NOMO-1 (cell line): ENCODE measurements around the gene FAM20C.
A peak's percentile ranks its signal among the peaks of the same experiment; 100 is the strongest.
"Not testable (repeated sequence)": the region's sequence is repeated elsewhere in the genome, so short reads cannot be mapped to it uniquely, and the experiment has no call there.

ENCODE experiments used
- DNase-seq, 2 experiments: peaks; one replicate each; lab custom pipeline; 2025; ENCODE audit not compliant: unreplicated experiment in 2 of 2; lab: John Stamatoyannopoulos, UW

The FAM20C gene

DNA sequence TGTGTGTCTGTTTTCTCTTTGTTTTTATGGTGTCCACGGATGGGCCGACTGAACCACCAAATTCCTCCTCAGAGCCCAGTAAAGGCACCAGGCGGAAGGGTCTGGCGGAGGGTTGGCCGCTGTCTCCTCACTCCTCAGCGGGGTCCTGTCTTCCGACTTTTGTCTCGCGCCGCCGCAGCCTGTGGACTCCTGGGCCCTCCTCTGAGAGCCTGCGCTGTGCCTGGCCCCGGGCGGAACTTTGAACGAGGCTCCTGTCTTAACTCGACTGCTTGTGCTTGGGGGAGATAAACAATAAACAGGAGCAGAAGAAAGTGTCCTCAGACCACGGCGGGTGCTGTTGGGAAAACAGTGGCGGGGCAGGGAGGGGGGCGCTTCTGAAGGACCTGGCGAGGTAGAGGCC lies 2.2 kb upstream of the FAM20C start:
- no peak for DNase-seq

GRCh38 chr7:191105-191980 lies 1.0 kb upstream of the FAM20C start:
- peak in 1 of 2 experiments; percentile 17 for DNase-seq

- DNase-seq = no peak
Observed at GRCh38 chr7:192701-193480, 520 bp downstream of the FAM20C start.

DNA sequence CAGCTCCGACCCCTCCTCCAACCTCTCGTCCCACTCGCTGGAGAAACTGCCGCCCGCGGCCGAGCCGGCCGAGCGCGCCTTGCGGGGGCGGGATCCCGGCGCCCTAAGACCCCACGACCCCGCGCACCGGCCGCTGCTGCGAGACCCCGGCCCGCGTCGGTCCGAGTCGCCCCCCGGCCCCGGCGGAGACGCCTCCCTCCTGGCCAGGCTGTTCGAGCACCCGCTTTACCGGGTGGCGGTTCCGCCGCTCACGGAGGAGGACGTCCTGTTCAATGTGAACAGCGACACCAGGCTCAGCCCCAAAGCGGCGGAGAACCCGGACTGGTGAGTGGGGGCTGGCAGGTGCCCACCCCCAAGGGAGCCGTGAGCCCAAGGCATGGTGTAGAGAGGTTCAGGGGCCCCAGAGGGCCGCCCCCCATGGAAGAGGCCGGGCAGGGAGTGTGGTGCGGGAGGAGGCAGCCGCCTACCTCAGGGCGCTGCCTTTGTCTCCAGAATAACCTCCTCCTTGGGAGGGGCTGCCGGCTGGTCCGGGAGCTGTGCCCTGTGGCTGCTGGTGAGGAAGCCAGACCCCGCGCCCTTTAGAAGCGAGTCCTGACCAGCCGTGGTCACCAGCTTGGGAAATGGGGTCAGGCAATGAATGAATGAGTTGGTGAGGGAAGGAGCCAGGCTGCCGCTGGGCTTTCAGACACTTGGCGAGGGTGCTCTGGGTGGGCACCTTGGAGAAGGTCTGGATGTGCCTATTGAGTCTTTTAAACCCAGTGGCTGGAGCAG lies 1.3 kb downstream of the FAM20C start:
- peak; percentile 8 to 23 for DNase-seq

DNA sequence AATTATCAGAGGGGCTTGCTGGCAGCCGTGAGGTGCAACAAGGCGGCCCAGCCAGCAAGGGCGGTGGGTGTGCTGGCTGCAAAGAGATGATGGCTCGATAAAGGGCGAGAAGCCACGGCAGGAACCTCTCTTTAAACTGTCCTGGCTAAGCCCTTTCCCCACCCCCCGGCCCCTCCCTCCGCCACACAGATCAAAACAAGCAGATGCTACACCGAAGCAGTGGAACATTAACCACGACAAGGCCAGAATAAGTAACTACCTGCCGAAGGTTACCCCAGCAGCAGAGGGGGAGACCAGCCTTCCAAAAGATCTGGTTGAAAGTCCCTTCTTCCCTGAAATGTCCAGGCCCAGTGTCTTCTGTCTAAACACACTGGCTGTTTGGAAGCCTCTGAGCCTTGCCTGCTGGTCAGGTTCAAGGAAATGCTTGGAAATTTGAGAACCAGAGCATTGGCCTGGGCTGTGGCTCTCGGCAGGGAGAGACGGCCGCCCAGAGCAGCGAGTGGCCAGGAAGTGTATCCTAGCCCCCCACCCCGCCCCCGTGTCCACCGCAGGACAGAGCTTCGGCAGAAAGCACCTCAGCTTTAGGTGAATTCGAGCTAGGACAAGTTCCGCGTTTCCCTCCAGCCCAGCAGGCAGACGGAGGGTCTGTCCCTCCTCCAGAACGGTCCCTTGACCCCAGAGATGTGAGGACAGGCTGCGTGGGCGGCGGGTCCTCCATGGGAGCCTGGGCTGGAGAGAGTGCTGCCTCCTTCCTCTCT lies 2.1 kb downstream of the FAM20C start:
- peak in 1 of 2 experiments; percentile 21 for DNase-seq

DNA sequence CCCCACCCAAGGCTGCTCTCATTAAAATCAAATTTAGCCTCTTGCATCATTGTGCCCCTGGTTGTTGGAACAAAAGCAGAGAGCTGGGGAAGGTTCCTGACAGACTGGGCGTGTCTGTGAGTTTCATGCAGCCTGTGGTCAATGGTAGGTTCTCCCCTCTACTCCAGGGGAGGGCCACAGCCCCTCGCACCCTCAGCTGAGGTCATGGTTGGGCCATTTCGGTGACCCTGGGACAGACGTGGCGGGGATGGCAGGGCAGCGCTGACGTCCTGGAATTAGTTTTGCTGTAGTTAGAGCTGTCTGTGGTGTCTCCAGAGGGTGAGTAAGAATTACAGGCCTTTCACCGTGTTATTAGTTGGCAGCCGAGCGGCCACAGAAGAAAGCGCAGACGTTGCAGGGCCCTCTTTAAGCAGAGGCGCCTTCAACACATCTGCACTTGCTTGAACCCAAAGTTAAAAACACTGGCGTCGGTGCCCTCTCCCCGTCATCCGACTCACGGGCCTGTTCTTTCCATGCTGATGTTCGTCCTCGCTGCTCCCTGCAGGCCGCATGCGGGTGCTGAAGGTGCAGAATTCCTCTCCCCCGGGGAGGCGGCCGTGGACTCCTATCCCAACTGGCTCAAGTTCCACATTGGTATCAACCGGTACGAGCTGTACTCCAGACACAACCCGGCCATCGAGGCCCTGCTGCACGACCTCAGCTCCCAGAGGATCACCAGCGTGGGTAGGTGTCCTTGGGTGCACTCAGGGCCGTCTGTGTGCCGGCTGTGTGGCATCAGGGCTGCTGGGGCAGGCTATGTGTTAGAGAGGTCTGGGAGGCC lies 2.8 kb downstream of the FAM20C start:
- peak; percentile 46 to 50 for DNase-seq

DNA sequence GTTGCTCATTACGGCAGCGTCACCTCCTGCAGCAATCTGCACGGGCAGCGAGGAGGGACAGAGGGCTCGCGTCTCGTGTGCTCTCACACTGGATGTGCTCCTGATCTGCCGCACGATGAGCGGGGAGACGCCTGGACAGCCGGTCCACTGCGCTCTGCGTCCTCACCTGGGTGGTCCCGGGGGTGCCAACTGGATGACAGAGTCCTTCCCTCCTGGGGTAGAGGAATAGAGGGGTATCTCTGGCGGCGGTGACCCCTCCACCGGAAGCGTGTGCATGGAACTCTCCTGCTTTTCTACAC lies 3.4 kb downstream of the FAM20C start:
- no peak for DNase-seq

GRCh38 chr7:196283-196682 lies 3.9 kb downstream of the FAM20C start:
- no peak for DNase-seq

DNA sequence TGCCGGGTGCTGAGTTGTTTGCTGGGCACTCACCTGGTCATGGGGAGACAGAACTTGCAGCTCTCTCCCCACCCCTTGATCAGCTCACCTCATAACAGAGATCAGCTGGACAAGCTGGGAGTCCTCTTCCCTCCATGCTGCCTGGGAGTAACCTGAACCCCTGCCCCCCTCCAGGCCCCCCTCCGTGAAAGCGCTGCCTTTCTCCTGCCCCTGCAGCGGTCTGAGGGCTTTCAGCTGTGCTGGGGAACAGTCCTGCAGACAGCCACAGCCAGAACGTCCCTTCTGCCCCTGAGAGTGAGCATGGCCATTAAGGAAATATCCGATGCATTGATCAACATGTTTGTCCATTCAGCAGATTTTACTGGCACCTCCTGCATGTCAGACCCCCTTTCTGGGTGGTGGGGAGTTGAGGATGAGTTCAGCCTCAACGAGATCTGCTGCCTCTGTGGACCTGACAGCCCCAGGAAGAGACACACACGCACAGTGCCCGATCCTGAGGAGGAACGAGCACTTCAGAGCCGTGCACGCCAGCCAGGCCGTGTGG lies 4.5 kb downstream of the FAM20C start:
- DNase-seq = no peak

DNA sequence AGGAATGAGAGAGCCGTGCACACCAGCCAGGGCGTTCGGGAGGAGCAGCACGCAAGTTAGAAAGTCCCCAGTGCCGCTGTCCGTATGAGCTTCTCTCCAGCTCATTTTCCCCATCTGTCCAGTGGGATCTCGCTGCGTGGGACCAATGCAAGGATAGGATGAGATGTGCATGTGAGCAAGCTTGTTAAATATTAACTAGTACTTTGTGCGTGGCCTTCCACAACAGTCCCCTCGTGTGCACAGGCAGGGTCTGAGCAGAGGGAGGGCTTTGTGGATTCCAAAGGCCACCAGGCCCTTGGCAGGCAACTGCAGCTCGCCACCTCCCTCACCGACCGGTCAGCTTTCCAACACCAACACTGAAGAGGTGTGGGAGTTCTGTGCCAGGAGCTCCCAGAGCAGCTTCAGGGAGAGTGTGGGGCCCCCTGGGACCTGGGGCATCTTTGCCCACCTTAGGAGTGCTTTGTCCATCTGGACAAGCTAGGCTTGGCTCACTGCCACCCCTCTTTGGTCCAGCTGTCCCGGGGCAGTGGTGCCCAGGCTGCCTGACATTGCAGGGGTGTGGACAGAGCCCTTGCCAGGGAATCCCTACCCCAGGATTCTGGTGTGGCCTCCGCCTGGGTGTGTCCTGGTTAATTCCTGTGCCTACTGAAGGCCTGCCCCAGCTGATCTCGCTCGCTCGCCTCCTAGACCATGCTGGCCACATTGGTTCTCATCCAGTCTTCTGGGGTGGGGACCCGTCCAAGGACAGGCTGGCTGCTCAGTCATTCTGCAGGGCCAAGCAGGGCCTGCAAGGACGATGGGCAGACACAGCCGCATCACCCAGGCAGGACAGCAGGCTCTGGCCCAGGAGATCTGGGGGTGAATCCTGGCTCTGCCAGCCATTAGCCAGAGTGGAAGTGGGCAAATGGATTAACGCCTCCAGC lies 5.3 kb downstream of the FAM20C start:
- no peak for DNase-seq

GRCh38 chr7:199483-200249 lies 7.3 kb downstream of the FAM20C start:
- DNase-seq = no peak

GRCh38 chr7:200290-200689 lies 7.9 kb downstream of the FAM20C start:
- no peak for DNase-seq

- DNase-seq = no peak
Observed at GRCh38 chr7:200704-201103, 8.3 kb downstream of the FAM20C start.

DNA sequence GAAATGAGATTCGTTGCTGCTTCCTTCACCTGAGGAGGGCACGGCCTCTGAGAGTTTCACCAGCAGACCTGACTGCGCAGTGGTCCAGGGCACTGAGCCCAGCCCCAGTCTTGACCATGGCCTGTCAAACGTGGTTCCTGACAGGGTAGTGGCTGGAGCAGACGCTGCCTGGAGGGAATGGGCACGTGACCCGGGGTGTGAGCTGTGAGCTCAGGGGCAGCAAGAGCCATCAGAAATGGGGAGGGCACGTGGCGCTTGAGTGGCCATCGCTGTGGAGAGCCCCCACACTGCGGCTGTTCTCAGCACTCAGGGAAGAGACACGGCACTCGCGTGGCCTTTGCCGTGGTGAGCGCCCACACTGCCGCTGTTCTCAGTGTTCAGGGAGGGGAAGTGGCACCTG lies 12.0 kb downstream of the FAM20C start:
- no peak for DNase-seq

- no peak for DNase-seq
Observed at GRCh38 chr7:205115-206010, 13.0 kb downstream of the FAM20C start.

DNA sequence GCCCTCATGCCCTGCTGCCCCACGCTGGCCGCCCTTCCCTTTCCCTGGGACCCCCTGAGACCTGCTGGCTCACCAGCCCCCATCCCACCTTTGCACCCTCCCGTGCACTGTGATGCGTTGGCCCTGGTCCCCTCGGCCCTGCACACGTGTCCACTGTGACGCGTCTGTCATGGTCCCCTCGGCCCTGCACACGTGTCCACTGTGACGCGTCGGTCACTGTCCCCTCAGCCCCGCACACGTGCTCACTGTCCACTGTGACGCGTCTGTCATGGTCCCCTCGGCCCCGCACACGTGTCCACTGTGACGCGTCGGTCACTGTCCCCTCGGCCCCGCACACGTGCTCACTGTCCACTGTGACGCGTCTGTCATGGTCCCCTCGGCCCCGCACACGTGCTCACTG lies 14.0 kb downstream of the FAM20C start:
- not testable (repeated sequence) for DNase-seq
